Parathyroid adenoma (tissue), 2 donors: ENCODE results near the gene PIP5K1C.

Source experiments
- H2AFZ ChIP-seq: fragments of 300-600 bp; sonication (generic); one replicate; pipeline ENCODE4 v1.7.0; 2017; ENCODE audit warnings: antibody characterized with exemption, mild to moderate bottlenecking
- H3K27ac ChIP-seq: fragments of 300-600 bp; sonication (generic); one replicate; pipeline ENCODE4 v1.7.0; 2017
- H3K27me3 ChIP-seq: fragments of 300-600 bp; sonication (generic); one replicate; pipeline ENCODE4 v1.7.0; 2017; ENCODE audit warnings: low read length; ENCODE audit not compliant: control insufficient read depth, insufficient read depth
- H3K36me3 ChIP-seq: fragments of 300-600 bp; sonication (generic); one replicate; pipeline ENCODE4 v1.7.0; 2017; ENCODE audit warnings: low read length; ENCODE audit not compliant: control insufficient read depth, insufficient read depth
- H3K4me1 ChIP-seq: fragments of 300-600 bp; sonication (generic); one replicate; pipeline ENCODE4 v1.7.0; 2017; ENCODE audit warnings: control low read depth
- H3K4me2 ChIP-seq: fragments of 300-600 bp; sonication (generic); one replicate; pipeline ENCODE4 v1.7.0; 2017; ENCODE audit warnings: low read length
- H3K4me3 ChIP-seq: fragments of 300-600 bp; sonication (generic); one replicate; pipeline ENCODE4 v1.7.0; 2017; ENCODE audit warnings: low read depth, low read length
- H3K79me2 ChIP-seq: fragments of 300-600 bp; sonication (generic); one replicate; pipeline ENCODE4 v1.7.0; 2017; ENCODE audit warnings: control low read depth
- H3K9ac ChIP-seq: fragments of 300-600 bp; sonication (generic); one replicate; pipeline ENCODE4 v1.7.0; 2017; ENCODE audit warnings: mild to moderate bottlenecking
- H3K9me3 ChIP-seq: fragments of 300-600 bp; sonication (generic); one replicate; pipeline ENCODE4 v1.7.0; 2017; ENCODE audit warnings: low read length; ENCODE audit not compliant: control insufficient read depth
- CTCF ChIP-seq: fragments of 300-600 bp; sonication (generic); IDR thresholded peaks from one replicate; pipeline ENCODE4 v1.7.0; 2017; ENCODE audit warnings: antibody characterized with exemption, mild to moderate bottlenecking
- donor health status: primary hyperparathyroidism.

Gene PIP5K1C

GRCh38 chr19:3673506-3674439 is 26.5 kb downstream of the PIP5K1C start:
- Histone ChIP-seq H3K79me2 (peaks cover 31% of the 10 kb centered on the region), H3K4me2 (no peak overlapping the region), H3K9me3 (no peaks in the 10 kb centered on the region), H3K36me3 (no peaks in the 10 kb centered on the region), H3K4me3 (no peak overlapping the region), H3K9ac (no peak overlapping the region), H3K27me3 (no peaks in the 10 kb centered on the region), H3K27ac (no peak overlapping the region), H3K4me1 (no peaks in the 10 kb centered on the region), H2AFZ (no peak overlapping the region)
- TF ChIP-seq CTCF, result no peak

GRCh38 chr19:3672993-3673392 is 27.3 kb downstream of the PIP5K1C start:
- H3K4me3 ChIP-seq, result no peak overlapping the region
- no peaks in the 10 kb centered on the region for H3K27me3 ChIP-seq
- no peaks in the 10 kb centered on the region for H3K4me1 ChIP-seq
- TF ChIP-seq CTCF, result no peak
- no peaks in the 10 kb centered on the region for H3K9me3 ChIP-seq
- no peak overlapping the region for H3K4me2 ChIP-seq
- no peaks in the 10 kb centered on the region for H3K36me3 ChIP-seq
- H2AFZ ChIP-seq, result no peak overlapping the region
- H3K79me2 ChIP-seq, result peaks cover 25% of the 10 kb centered on the region
- H3K27ac ChIP-seq, result no peak overlapping the region
- H3K9ac ChIP-seq, result no peak overlapping the region

GRCh38 chr19:3672575-3672948 is 27.7 kb downstream of the PIP5K1C start:
- Histone ChIP-seq H3K4me3 (no peak overlapping the region), H3K36me3 (no peaks in the 10 kb centered on the region), H2AFZ (no peak overlapping the region), H3K4me1 (no peaks in the 10 kb centered on the region), H3K9ac (no peak overlapping the region), H3K4me2 (no peak overlapping the region), H3K27ac (no peak overlapping the region), H3K27me3 (no peaks in the 10 kb centered on the region), H3K9me3 (no peaks in the 10 kb centered on the region), H3K79me2 (peaks cover 25% of the 10 kb centered on the region)
- TF ChIP-seq CTCF, result no peak

GRCh38 chr19:3671680-3672574 is 28.3 kb downstream of the PIP5K1C start:
- H3K4me1 ChIP-seq, result no peaks in the 10 kb centered on the region
- H3K27ac ChIP-seq, result peak overlapping the region; percentile 58
- H3K9me3 ChIP-seq, result no peaks in the 10 kb centered on the region
- no peaks in the 10 kb centered on the region for H3K36me3 ChIP-seq
- H3K27me3 ChIP-seq, result no peaks in the 10 kb centered on the region
- peaks cover 23% of the 10 kb centered on the region for H3K79me2 ChIP-seq
- H2AFZ ChIP-seq, result no peak overlapping the region
- H3K4me3 ChIP-seq, result no peak overlapping the region
- H3K9ac ChIP-seq, result no peak overlapping the region
- TF ChIP-seq CTCF, result no peak
- H3K4me2 ChIP-seq, result no peak overlapping the region
